Gastroesophageal sphincter (tissue), 4 donors: ENCODE data around the gene ANO2. TPM values are rescaled to one million over a fixed set of nuclear protein-coding genes. Genes with fewer than 3 reads are reported as not detected.

Experiments
- ATAC-seq: fragments of 150-250 bp; one replicate; pipeline ENCODE4 v1.9.1; 2016; ENCODE audit warnings: mild to moderate bottlenecking, moderate library complexity
- H3K27ac ChIP-seq, 4 donors: fragments of 200-600 bp; sonication (generic) in 3 of 4; 1 replicate in 3 of 4; 2 replicates in 1 of 4; pipeline ENCODE4 v1.5.1; 2016 to 2019
- H3K27me3 ChIP-seq: fragments of 200-600 bp; sonication (generic); one replicate; pipeline ENCODE4 v1.5.1; 2019
- H3K36me3 ChIP-seq, 2 donors: fragments of 200-600 bp; sonication (generic); one replicate each; pipeline ENCODE4 v1.5.1; 2019; ENCODE audit warnings: control low read depth in 1 of 2
- H3K4me1 ChIP-seq, 3 donors: fragments of 200-600 bp; sonication (generic); 1 replicate in 2 of 3; 2 replicates in 1 of 3; pipeline ENCODE4 v1.5.1; 2016 to 2019; ENCODE audit warnings: control low read depth in 2 of 3
- H3K4me3 ChIP-seq, 2 donors: fragments of 200-600 bp; sonication (generic); one replicate each; pipeline ENCODE4 v1.5.1; 2019; ENCODE audit warnings: mild to moderate bottlenecking in 1 of 2, moderate library complexity in 1 of 2
- H3K9me3 ChIP-seq, 3 donors: fragments of 200-600 bp; sonication (generic); one replicate each; pipeline ENCODE4 v1.5.1; 2017 to 2019; ENCODE audit warnings: control low read depth in 2 of 3
- EP300 ChIP-seq: sonication (generic); formaldehyde crosslinking; IDR thresholded peaks from one replicate; pipeline ENCODE4 v1.6.1; 2017; ENCODE audit warnings: antibody characterized with exemption, mild to moderate bottlenecking
- POLR2A ChIP-seq, 2 donors: fragments of 450-650 bp; IDR thresholded peaks; one replicate each; pipeline ENCODE4 v1.6.1; 2017; ENCODE audit warnings: antibody characterized with exemption in 2 of 2, mild to moderate bottlenecking in 2 of 2, moderate library complexity in 1 of 2
- POLR2AphosphoS5 ChIP-seq: sonication (generic); formaldehyde crosslinking; IDR thresholded peaks from one replicate; pipeline ENCODE4 v1.6.1; 2017; ENCODE audit warnings: antibody characterized with exemption
- WGBS, 2 donors: methylation state at CpG; one replicate each; pipeline ENCODE4 v1.1.5; 2018; ENCODE audit warnings: low coverage in 1 of 2; 5-methylcytosine and 5-hydroxymethylcytosine counted together
- total RNA-seq, 4 donors: library from RNA; depleted of rRNA; stranded (reverse); fragments of >200 nt; gene quantifications; one replicate each; pipeline ENCODE4 v1.1.0, GENCODE V29; 2016
- TF ChIP-seq, protein P1 (sequence below), 4 experiments: fragments of 200-600 bp in 2 of 4; fragments of 450-650 bp in 2 of 4; sonication (generic) in 1 of 4; IDR thresholded peaks; one replicate each; pipeline ENCODE4 v1.5.1; 2017 to 2019; ENCODE audit warnings: antibody characterized with exemption in 4 of 4, mild to moderate bottlenecking in 2 of 4, moderate library complexity in 2 of 4

The ANO2 gene
- total RNA-seq, 4 donors from 2014 or later: 3.1 to 10.9 (median 6.7) TPM

DNA sequence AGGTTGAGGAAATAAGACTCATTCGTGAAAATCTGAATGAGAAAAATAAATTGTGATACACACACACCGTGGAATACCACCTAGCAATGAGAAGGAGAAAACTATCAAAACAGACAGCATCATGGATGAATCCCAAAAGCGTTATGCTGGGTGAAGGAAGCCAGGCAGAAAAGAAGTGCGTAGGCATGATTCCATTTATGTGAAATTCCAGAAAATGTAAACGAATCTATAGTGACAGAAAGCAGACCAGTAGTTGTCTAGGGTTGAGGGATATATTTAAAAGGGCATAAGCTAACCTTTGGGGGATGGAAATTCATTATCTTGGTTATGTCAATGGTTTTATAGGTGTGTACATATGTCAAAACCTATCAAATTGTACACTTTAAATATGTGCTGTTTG is 42.5 kb upstream of the ANO2 start:
- Histone ChIP-seq H3K4me3 (no peak overlapping the region), H3K4me1 (peaks cover 0 to 6% (median 0%) of the 10 kb centered on the region in 3 donors), H3K27me3 (no peaks in the 10 kb centered on the region), H3K27ac (no peak overlapping the region), H3K9me3 (no peaks in the 10 kb centered on the region), H3K36me3 (peaks cover 0 to 3% of the 10 kb centered on the region in 2 donors)
- WGBS, 2 donors: 51 to 55% methylated on average over 5 of the region's 5 CpGs
- TF ChIP-seq POLR2AphosphoS5 (no peak), POLR2A (IDR thresholded peaks at IDR 0.05) (no peak), EP300 (no peak)
- TF ChIP-seq, protein P1, sequence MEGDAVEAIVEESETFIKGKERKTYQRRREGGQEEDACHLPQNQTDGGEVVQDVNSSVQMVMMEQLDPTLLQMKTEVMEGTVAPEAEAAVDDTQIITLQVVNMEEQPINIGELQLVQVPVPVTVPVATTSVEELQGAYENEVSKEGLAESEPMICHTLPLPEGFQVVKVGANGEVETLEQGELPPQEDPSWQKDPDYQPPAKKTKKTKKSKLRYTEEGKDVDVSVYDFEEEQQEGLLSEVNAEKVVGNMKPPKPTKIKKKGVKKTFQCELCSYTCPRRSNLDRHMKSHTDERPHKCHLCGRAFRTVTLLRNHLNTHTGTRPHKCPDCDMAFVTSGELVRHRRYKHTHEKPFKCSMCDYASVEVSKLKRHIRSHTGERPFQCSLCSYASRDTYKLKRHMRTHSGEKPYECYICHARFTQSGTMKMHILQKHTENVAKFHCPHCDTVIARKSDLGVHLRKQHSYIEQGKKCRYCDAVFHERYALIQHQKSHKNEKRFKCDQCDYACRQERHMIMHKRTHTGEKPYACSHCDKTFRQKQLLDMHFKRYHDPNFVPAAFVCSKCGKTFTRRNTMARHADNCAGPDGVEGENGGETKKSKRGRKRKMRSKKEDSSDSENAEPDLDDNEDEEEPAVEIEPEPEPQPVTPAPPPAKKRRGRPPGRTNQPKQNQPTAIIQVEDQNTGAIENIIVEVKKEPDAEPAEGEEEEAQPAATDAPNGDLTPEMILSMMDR (IDR thresholded peaks at IDR 0.05): no peak
- ATAC-seq: no peak

DNA sequence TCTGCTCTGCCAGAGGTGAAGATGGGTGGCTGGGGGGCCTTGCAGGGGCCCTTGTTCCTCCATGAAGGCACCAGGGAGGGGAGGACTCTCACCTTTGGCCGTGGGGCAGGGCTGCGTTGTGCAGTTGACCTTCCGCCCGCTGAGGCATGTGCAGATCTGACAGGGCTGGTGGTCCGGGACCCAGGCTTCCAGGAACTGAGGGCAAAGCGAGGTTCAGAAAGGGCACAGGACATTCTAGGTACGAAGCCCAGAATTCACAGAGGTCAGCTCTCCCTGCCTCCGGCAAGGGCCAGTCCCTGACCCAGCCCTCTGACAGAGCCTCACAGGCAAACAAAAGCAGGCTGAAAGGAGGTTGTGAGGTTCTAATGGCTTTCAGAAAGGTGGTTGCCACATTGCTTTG is 40.4 kb upstream of the ANO2 start:
- ATAC-seq: no peak
- no peak for TF ChIP-seq POLR2A (IDR thresholded peaks at IDR 0.05)

DNA sequence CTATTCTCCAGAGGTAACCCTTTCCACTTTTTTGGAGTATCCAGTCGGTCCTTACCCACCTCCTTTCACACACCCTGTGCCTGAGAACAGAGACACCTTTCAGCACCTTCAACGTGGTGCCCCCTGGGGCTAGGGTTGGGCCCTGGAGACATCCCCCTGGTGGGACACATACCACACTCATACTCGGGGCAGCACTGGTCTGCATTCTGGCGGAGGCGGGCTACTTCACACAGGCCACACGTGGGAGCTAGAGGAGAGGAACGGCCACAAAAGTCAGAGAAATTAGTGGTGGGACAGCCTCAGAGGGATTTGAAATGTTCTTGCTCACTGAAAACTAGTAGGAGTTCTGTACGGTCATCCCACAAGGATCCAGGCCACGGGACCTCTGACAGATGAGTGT is 39.8 kb upstream of the ANO2 start:
- no peak for ATAC-seq
- no peak for TF ChIP-seq POLR2AphosphoS5
- no peak for TF ChIP-seq EP300
- TF ChIP-seq, protein P1 (IDR thresholded peaks at IDR 0.05): no peak
- no peak for TF ChIP-seq POLR2A (IDR thresholded peaks at IDR 0.05)

More for the DNA sequence above, 40.4 kb upstream of the ANO2 start:
- H3K4me3 ChIP-seq: no peak overlapping the region
- no CpG with 5 or more reads among the region's 8 CpGs for WGBS, 2 donors
- no peaks in the 10 kb centered on the region for H3K27me3 ChIP-seq
- H3K27ac ChIP-seq: no peak overlapping the region
- H3K36me3 ChIP-seq: peaks cover 0 to 3% of the 10 kb centered on the region in 2 donors
- peaks cover 0 to 6% (median 0%) of the 10 kb centered on the region in 3 donors for H3K4me1 ChIP-seq
- H3K9me3 ChIP-seq: no peaks in the 10 kb centered on the region

DNA sequence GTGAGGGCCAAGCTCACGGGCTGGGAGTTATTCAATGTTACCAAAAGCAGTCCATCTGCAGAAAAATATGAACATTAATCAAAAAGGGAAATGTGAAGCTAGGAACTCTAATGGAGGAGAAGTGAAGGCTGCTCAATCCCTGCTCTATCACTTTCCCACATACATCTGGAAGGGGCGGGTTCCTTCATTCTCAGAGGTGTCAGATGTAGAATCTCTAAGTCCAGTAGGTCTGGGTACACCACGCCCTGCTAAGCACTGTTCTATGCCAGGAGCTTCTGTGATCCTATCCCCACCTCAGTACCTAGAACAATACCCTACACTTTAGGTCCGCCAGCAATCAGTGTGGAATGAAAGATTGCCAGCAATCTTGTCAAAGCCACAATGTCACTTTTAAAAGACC is 37.0 kb upstream of the ANO2 start:
- TF ChIP-seq POLR2A (IDR thresholded peaks at IDR 0.05): no peak
- TF ChIP-seq, protein P1 (IDR thresholded peaks at IDR 0.05): no peak
- no peak for TF ChIP-seq EP300
- no peak for TF ChIP-seq POLR2AphosphoS5
- Histone ChIP-seq H3K9me3 (no peaks in the 10 kb centered on the region), H3K36me3 (peaks cover 0 to 3% of the 10 kb centered on the region in 2 donors), H3K27ac (no peak overlapping the region), H3K4me1 (no peaks in the 10 kb centered on the region), H3K27me3 (no peaks in the 10 kb centered on the region), H3K4me3 (no peak overlapping the region)
- WGBS, 2 donors: 65 to 83% methylated on average over 3 of the region's 4 CpGs
- no peak for ATAC-seq

More for the DNA sequence above, 39.8 kb upstream of the ANO2 start:
- no peaks in the 10 kb centered on the region for H3K27me3 ChIP-seq
- H3K4me3 ChIP-seq: no peak overlapping the region
- no peaks in the 10 kb centered on the region for H3K9me3 ChIP-seq
- peaks cover 0 to 3% of the 10 kb centered on the region in 2 donors for H3K36me3 ChIP-seq
- peaks cover 0 to 6% (median 0%) of the 10 kb centered on the region in 3 donors for H3K4me1 ChIP-seq
- WGBS, 2 donors: 50 to 72% methylated on average over 3 to 6 of the region's 9 CpGs
- no peak overlapping the region for H3K27ac ChIP-seq

DNA sequence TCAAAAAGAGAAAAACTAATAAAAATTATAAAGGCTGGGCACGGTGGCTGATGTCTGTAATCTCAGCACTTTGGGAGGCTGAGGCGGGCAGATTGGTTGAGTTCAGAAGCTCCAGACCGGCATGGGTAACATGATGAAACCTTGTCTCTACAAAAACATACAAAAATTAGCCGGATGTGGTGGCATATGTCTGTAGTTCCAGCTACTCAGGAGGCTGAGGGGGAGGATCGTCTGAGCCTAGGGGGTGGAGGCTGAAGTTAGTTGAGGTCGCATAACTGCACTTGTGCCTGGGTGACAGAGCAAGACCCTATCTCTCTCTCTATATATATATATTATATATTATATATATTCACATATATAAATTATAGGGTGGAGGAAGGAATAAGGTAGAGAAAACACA is 32.5 kb upstream of the ANO2 start:
- no peaks in the 10 kb centered on the region for H3K4me1 ChIP-seq
- WGBS, 2 donors: 73 to 90% methylated on average over 5 to 6 of the region's 6 CpGs
- no peaks in the 10 kb centered on the region for H3K36me3 ChIP-seq
- no peak overlapping the region for H3K27ac ChIP-seq
- no peaks in the 10 kb centered on the region for H3K27me3 ChIP-seq
- ATAC-seq: no peak
- no peak overlapping the region for H3K4me3 ChIP-seq
- TF ChIP-seq POLR2AphosphoS5 (no peak), EP300 (no peak), POLR2A (IDR thresholded peaks at IDR 0.05) (no peak)
- TF ChIP-seq, protein P1 (IDR thresholded peaks at IDR 0.05): no peak
- no peaks in the 10 kb centered on the region for H3K9me3 ChIP-seq
